ENCODE data around the gene REEP3. TPM values are rescaled to one million over a fixed set of nuclear protein-coding genes. Genes with fewer than 3 reads are reported as not detected.

REEP3 gene
- total and polyA plus RNA-seq, 2 of the 4 experiments (the other 2 are of a cell fraction) = 11.7 to 28.9 TPM

DNA sequence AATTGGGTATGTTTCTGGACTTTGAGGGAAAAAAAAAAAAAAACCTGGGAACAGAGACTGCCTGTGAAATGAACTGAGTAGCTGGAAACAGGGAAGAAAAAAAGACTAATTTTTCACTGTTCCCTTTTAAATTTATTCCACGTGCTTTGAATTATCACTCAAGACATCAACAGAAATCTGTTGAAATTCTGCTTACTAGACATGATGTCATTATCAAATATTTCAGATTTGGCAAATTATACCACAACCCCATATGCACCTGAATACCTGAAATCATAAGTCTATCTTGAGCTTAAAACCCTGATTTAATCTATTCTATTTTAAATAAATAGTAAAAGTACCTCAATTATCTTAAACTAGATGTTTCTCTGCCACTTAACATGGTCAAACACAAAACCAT is 5.0 kb upstream of the REEP3 start:
- CTCF ChIA-PET = no interaction called here
- H3K4me2 ChIP-seq (ENCODE audit: low read depth, low read length) = no peak overlapping the region; the same call in 1 of the 2 replicates

More for the DNA sequence above, 5.0 kb upstream of the REEP3 start:
- Histone ChIP-seq H4K91ac (ENCODE audit: insufficient read depth, low read depth, low read length) (no peak overlapping the region), H2AFZ (replicated peaks; ENCODE audit: low read length, poor library complexity) (no peak overlapping the region), H2BK120ac (ENCODE audit: low read depth, low read length) (no peak overlapping the region), H2BK20ac (ENCODE audit: low read depth, low read length) (no peak overlapping the region), H3K4me3 (ENCODE audit: insufficient read depth, low read depth, low read length) (no peak overlapping the region), H3K9ac (ENCODE audit: low read depth, low read length) (no peak overlapping the region), H2BK5ac (ENCODE audit: low read depth, low read length, poor library complexity, severe bottlenecking) (no peak overlapping the region), H2AK5ac (ENCODE audit: low read depth, low read length) (no peak overlapping the region), H3K36me3 (ENCODE audit: control insufficient read depth, insufficient read depth, low read length) (no peaks in the 10 kb centered on the region), H3K56ac (ENCODE audit: extremely low read depth, insufficient read depth, low read length) (no peak overlapping the region), H3K4me1 (ENCODE audit: control insufficient read depth, insufficient read depth, low read length) (peaks cover 8% of the 10 kb centered on the region), H4K20me1 (ENCODE audit: insufficient read depth, low read length) (peaks cover 23% of the 10 kb centered on the region), H3K23ac (ENCODE audit: low read depth, low read length) (no peak overlapping the region), H4K5ac (ENCODE audit: low read depth, low read length) (no peak overlapping the region), H3K79me1 (ENCODE audit: low read depth in 1 of 2, low read length in 2 of 2) (peaks cover 21 to 62% of the 10 kb centered on the region in 2 experiments), H2BK15ac (ENCODE audit: low read depth, low read length) (no peak overlapping the region), H3K14ac (replicated peaks; ENCODE audit: low read depth, low read length) (no peak overlapping the region), H3K9me3 (ENCODE audit: control insufficient read depth, insufficient read depth, low read length) (peaks cover 2% of the 10 kb centered on the region; the same call in 1 of the 2 replicates), H3K9me1 (ENCODE audit: insufficient read depth, low read length) (0 out of 2 replicates have a peak, but pooled peaks cover 2% of the 10 kb centered on the region), H3K27ac (ENCODE audit: insufficient read depth, low read length) (no peak overlapping the region), H3K27me3 (ENCODE audit: control insufficient read depth, insufficient read depth, low read length) (no peaks in the 10 kb centered on the region), H2AK9ac (replicated peaks; ENCODE audit: low read depth, low read length, poor library complexity) (no peak overlapping the region), H3K4ac (ENCODE audit: low read depth, low read length) (no peak overlapping the region), H4K8ac (ENCODE audit: low read depth in 2 of 2, low read length in 2 of 2) (no peak overlapping the region), H3K18ac (ENCODE audit: low read depth, low read length) (no peak overlapping the region)
- in situ Hi-C loops (cut with MboI; ENCODE audit: low sequenced_read_pairs) = no loop called here
- WGBS, 2 experiments (ENCODE audit: extremely low coverage in 2 of 2, insufficient read length in 1 of 2) = no CpG with 5 or more reads among the region's 1 CpG
- dilution Hi-C loops (cut with HindIII; ENCODE audit: low sequenced_read_pairs, unreplicated experiment) = no loop called here
- DNase-seq (no peak), ATAC-seq (ENCODE audit: low read depth) (no peak)
- TF ChIP-seq MXI1 (IDR thresholded peaks at IDR 0.05; ENCODE audit: borderline replicate concordance, low read depth, low read length) (no peak), CEBPB (IDR thresholded peaks at IDR 0.05; ENCODE audit: low read depth, low read length) (no peak), POLR2A (IDR thresholded peaks at IDR 0.05; ENCODE audit: low read depth, low read length) (no peak), RCOR1 (IDR thresholded peaks at IDR 0.05; ENCODE audit: insufficient replicate concordance, low read length) (no peak), CTCF (conservative IDR thresholded peaks at IDR 0.05; ENCODE audit: low read depth, low read length) (no peak), MAFK (IDR thresholded peaks at IDR 0.05; ENCODE audit: low read depth, low read length) (no peak), FOS (IDR thresholded peaks at IDR 0.05; ENCODE audit: low read depth, low read length) (no peak), SMC3 (IDR thresholded peaks at IDR 0.05; ENCODE audit: low read depth, low read length) (no peak)
- TF ChIP-seq, protein P1, sequence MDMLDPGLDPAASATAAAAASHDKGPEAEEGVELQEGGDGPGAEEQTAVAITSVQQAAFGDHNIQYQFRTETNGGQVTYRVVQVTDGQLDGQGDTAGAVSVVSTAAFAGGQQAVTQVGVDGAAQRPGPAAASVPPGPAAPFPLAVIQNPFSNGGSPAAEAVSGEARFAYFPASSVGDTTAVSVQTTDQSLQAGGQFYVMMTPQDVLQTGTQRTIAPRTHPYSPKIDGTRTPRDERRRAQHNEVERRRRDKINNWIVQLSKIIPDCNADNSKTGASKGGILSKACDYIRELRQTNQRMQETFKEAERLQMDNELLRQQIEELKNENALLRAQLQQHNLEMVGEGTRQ (IDR thresholded peaks at IDR 0.05; ENCODE audit: low read depth, low read length) = no peak
- intact Hi-C loops (cut with micrococcal nuclease) = no loop called here
- no TSS peak for BruUV-seq (replicated peaks)
- POLR2A ChIA-PET (ENCODE audit: unreplicated experiment) = no interaction called here

All from IMR-90 (cell line).